Loucy (cell line): ENCODE data around the gene EPHA6.

ENCODE experiments used
- EZH2phosphoT487 ChIP-seq: fragments of 200-600 bp; IDR thresholded peaks from 2 replicates; pipeline ENCODE4 v1.6.1; 2018; ENCODE audit warnings: antibody characterized with exemption, mild to moderate bottlenecking, moderate library complexity, borderline replicate concordance
- TF ChIP-seq, protein P1 (sequence below): fragments of 200-600 bp; sonication (generic); conservative IDR thresholded peaks from 2 replicates; pipeline ENCODE4 v1.5.1; 2014; ENCODE audit warnings: mild to moderate bottlenecking, antibody characterized with exemption, low read length

DNA sequence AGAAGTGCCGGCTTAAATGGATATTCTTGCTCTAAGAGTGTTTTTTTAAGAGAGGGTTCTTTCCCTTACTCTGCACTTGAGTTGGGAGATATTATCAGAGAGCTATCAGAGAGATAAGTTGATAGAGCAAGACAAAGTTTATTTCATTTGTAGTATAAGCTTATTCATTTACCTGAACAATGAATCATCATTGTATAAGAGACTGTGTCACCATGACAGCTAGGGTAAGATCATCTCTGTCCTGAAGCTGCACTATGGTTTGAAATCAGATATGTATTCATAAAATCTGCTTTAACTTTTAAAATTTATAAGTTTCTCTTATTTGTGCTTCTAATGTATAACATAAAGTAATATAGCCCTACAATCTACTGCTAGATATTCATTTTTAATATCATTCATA, 822.1 kb downstream of the EPHA6 start:
- TF ChIP-seq, protein P1, sequence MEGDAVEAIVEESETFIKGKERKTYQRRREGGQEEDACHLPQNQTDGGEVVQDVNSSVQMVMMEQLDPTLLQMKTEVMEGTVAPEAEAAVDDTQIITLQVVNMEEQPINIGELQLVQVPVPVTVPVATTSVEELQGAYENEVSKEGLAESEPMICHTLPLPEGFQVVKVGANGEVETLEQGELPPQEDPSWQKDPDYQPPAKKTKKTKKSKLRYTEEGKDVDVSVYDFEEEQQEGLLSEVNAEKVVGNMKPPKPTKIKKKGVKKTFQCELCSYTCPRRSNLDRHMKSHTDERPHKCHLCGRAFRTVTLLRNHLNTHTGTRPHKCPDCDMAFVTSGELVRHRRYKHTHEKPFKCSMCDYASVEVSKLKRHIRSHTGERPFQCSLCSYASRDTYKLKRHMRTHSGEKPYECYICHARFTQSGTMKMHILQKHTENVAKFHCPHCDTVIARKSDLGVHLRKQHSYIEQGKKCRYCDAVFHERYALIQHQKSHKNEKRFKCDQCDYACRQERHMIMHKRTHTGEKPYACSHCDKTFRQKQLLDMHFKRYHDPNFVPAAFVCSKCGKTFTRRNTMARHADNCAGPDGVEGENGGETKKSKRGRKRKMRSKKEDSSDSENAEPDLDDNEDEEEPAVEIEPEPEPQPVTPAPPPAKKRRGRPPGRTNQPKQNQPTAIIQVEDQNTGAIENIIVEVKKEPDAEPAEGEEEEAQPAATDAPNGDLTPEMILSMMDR: no peak
- no peak for TF ChIP-seq EZH2phosphoT487
